Measurements from ENCODE around the gene KCNK13. TPM values are rescaled to one million over a fixed set of nuclear protein-coding genes. Genes with fewer than 3 reads are reported as not detected.

The KCNK13 gene
- total and polyA plus RNA-seq, 2 experiments from 2014 or later = 0.21 to 1.0 TPM

- Histone ChIP-seq H3K27me3 (ENCODE audit: insufficient read depth) (peaks cover 41% of the 10 kb centered on the region), H3K4me1 (ENCODE audit: insufficient read depth) (peaks cover 21% of the 10 kb centered on the region), H2AFZ (0 out of 2 replicates have a peak overlapping the region, but pooled peaks have one; percentile 19), H3K9me2 (ENCODE audit: insufficient read depth) (no peaks in the 10 kb centered on the region), H3K4me2 (no peak overlapping the region), H3K4me3 (no peak overlapping the region), H3F3A (replicated peaks; ENCODE audit: low read depth) (peaks cover 5% of the 10 kb centered on the region; the same call in 1 of the 2 replicates), H3K79me2 (replicated peaks; ENCODE audit: insufficient read depth) (no peaks in the 10 kb centered on the region), H3K27ac (ENCODE audit: low read depth) (no peak overlapping the region), H3K36me3 (ENCODE audit: insufficient read depth) (no peaks in the 10 kb centered on the region), H4K20me1 (replicated peaks; ENCODE audit: insufficient read depth) (no peaks in the 10 kb centered on the region)
- DNase-seq (ENCODE audit: low spot score) = peak; percentile 48
- no peak overlapping the region for H3K4me3 Mint-ChIP-seq
- no peaks in the 10 kb centered on the region for H3K9me3 Mint-ChIP-seq
- H3K4me1 Mint-ChIP-seq = peaks cover 17% of the 10 kb centered on the region; the same call in 2 of the 3 replicates
- TF ChIP-seq CTCF (conservative IDR thresholded peaks at IDR 0.05; ENCODE audit: low read depth in 2 of 2) (no peak), NANOG (IDR thresholded peaks at IDR 0.05; ENCODE audit: borderline replicate concordance) (no peak), ZNF331 (CRISPR knock-in tag; IDR thresholded peaks at IDR 0.05; ENCODE audit: low read depth) (no peak), ZNF114 (CRISPR knock-in tag; IDR thresholded peaks at IDR 0.05) (no peak), POLR2AphosphoS5 (IDR thresholded peaks at IDR 0.05; ENCODE audit: low read depth) (no peak), EZH2phosphoT487 (IDR thresholded peaks at IDR 0.05; ENCODE audit: unreplicated experiment) (no peak), STAT1 (IDR thresholded peaks at IDR 0.05; ENCODE audit: unreplicated experiment) (no peak), CREB1 (CRISPR knock-in tag; IDR thresholded peaks at IDR 0.05; ENCODE audit: low read depth) (no peak), JUNB (IDR thresholded peaks at IDR 0.05; ENCODE audit: unreplicated experiment) (no peak), EZH2 (IDR thresholded peaks at IDR 0.05; ENCODE audit: low read depth, unreplicated experiment) (no peak)
- TF ChIP-seq, protein P1, sequence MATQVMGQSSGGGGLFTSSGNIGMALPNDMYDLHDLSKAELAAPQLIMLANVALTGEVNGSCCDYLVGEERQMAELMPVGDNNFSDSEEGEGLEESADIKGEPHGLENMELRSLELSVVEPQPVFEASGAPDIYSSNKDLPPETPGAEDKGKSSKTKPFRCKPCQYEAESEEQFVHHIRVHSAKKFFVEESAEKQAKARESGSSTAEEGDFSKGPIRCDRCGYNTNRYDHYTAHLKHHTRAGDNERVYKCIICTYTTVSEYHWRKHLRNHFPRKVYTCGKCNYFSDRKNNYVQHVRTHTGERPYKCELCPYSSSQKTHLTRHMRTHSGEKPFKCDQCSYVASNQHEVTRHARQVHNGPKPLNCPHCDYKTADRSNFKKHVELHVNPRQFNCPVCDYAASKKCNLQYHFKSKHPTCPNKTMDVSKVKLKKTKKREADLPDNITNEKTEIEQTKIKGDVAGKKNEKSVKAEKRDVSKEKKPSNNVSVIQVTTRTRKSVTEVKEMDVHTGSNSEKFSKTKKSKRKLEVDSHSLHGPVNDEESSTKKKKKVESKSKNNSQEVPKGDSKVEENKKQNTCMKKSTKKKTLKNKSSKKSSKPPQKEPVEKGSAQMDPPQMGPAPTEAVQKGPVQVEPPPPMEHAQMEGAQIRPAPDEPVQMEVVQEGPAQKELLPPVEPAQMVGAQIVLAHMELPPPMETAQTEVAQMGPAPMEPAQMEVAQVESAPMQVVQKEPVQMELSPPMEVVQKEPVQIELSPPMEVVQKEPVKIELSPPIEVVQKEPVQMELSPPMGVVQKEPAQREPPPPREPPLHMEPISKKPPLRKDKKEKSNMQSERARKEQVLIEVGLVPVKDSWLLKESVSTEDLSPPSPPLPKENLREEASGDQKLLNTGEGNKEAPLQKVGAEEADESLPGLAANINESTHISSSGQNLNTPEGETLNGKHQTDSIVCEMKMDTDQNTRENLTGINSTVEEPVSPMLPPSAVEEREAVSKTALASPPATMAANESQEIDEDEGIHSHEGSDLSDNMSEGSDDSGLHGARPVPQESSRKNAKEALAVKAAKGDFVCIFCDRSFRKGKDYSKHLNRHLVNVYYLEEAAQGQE (IDR thresholded peaks at IDR 0.05; ENCODE audit: unreplicated experiment) = no peak
- TF ChIP-seq, protein P2, sequence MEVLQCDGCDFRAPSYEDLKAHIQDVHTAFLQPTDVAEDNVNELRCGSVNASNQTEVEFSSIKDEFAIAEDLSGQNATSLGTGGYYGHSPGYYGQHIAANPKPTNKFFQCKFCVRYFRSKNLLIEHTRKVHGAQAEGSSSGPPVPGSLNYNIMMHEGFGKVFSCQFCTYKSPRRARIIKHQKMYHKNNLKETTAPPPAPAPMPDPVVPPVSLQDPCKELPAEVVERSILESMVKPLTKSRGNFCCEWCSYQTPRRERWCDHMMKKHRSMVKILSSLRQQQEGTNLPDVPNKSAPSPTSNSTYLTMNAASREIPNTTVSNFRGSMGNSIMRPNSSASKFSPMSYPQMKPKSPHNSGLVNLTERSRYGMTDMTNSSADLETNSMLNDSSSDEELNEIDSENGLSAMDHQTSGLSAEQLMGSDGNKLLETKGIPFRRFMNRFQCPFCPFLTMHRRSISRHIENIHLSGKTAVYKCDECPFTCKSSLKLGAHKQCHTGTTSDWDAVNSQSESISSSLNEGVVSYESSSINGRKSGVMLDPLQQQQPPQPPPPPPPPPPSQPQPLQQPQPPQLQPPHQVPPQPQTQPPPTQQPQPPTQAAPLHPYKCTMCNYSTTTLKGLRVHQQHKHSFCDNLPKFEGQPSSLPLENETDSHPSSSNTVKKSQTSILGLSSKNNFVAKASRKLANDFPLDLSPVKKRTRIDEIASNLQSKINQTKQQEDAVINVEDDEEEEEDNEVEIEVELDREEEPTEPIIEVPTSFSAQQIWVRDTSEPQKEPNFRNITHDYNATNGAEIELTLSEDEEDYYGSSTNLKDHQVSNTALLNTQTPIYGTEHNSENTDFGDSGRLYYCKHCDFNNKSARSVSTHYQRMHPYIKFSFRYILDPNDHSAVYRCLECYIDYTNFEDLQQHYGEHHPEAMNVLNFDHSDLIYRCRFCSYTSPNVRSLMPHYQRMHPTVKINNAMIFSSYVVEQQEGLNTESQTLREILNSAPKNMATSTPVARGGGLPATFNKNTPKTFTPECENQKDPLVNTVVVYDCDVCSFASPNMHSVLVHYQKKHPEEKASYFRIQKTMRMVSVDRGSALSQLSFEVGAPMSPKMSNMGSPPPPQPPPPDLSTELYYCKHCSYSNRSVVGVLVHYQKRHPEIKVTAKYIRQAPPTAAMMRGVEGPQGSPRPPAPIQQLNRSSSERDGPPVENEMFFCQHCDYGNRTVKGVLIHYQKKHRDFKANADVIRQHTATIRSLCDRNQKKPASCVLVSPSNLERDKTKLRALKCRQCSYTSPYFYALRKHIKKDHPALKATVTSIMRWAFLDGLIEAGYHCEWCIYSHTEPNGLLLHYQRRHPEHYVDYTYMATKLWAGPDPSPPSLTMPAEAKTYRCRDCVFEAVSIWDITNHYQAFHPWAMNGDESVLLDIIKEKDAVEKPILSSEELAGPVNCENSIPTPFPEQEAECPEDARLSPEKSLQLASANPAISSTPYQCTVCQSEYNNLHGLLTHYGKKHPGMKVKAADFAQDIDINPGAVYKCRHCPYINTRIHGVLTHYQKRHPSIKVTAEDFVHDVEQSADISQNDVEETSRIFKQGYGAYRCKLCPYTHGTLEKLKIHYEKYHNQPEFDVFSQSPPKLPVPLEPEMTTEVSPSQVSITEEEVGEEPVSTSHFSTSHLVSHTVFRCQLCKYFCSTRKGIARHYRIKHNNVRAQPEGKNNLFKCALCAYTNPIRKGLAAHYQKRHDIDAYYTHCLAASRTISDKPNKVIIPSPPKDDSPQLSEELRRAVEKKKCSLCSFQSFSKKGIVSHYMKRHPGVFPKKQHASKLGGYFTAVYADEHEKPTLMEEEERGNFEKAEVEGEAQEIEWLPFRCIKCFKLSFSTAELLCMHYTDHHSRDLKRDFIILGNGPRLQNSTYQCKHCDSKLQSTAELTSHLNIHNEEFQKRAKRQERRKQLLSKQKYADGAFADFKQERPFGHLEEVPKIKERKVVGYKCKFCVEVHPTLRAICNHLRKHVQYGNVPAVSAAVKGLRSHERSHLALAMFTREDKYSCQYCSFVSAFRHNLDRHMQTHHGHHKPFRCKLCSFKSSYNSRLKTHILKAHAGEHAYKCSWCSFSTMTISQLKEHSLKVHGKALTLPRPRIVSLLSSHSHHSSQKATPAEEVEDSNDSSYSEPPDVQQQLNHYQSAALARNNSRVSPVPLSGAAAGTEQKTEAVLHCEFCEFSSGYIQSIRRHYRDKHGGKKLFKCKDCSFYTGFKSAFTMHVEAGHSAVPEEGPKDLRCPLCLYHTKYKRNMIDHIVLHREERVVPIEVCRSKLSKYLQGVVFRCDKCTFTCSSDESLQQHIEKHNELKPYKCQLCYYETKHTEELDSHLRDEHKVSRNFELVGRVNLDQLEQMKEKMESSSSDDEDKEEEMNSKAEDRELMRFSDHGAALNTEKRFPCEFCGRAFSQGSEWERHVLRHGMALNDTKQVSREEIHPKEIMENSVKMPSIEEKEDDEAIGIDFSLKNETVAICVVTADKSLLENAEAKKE (CRISPR knock-in tag; IDR thresholded peaks at IDR 0.05) = no peak
- TF ChIP-seq, protein P3, sequence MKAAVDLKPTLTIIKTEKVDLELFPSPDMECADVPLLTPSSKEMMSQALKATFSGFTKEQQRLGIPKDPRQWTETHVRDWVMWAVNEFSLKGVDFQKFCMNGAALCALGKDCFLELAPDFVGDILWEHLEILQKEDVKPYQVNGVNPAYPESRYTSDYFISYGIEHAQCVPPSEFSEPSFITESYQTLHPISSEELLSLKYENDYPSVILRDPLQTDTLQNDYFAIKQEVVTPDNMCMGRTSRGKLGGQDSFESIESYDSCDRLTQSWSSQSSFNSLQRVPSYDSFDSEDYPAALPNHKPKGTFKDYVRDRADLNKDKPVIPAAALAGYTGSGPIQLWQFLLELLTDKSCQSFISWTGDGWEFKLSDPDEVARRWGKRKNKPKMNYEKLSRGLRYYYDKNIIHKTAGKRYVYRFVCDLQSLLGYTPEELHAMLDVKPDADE (IDR thresholded peaks at IDR 0.05) = no peak
- H3K27me3 Mint-ChIP-seq (ENCODE audit: insufficient read depth, low read depth, poor library complexity) = peaks cover 30% of the 10 kb centered on the region
- ATAC-seq = 0 out of 3 replicates have a peak, but pooled peaks have one; percentile 3
- H3K36me3 Mint-ChIP-seq (ENCODE audit: low read depth) = no peaks in the 10 kb centered on the region
- H3K27ac Mint-ChIP-seq = no peak overlapping the region
These were observed 5.0 kb upstream of the KCNK13 start for GRCh38 chr14:90056826-90057225.

Measured in GM23338 (cell line).